IPS-15b (cell line): ENCODE measurements around the gene CST5.
"Not testable (repeated sequence)": the region's sequence is repeated elsewhere in the genome, so short reads cannot be mapped to it uniquely, and the experiment has no call there.

Experiments used
- H3K27me3 ChIP-seq: one replicate; pipeline ENCODE4 v1.6.1; 2013; ENCODE audit warnings: low read length; ENCODE audit not compliant: control insufficient read depth, insufficient read depth
- H3K36me3 ChIP-seq: one replicate; pipeline ENCODE4 v1.6.1; 2013; ENCODE audit warnings: low read length; ENCODE audit not compliant: control insufficient read depth, insufficient read depth
- H3K4me1 ChIP-seq: one replicate; pipeline ENCODE4 v1.6.1; 2013; ENCODE audit warnings: mild to moderate bottlenecking, low read length; ENCODE audit not compliant: control insufficient read depth, insufficient read depth
- H3K4me3 ChIP-seq: one replicate; pipeline ENCODE4 v1.5.1; 2013; ENCODE audit warnings: low read depth, low read length
- H3K9ac ChIP-seq: one replicate; pipeline ENCODE4 v1.6.1; 2013; ENCODE audit warnings: low read depth, mild to moderate bottlenecking, low read length
- H3K9me3 ChIP-seq: one replicate; pipeline ENCODE4 v1.6.1; 2013; ENCODE audit warnings: mild to moderate bottlenecking, low read length; ENCODE audit not compliant: control insufficient read depth, insufficient read depth

CST5 gene

DNA sequence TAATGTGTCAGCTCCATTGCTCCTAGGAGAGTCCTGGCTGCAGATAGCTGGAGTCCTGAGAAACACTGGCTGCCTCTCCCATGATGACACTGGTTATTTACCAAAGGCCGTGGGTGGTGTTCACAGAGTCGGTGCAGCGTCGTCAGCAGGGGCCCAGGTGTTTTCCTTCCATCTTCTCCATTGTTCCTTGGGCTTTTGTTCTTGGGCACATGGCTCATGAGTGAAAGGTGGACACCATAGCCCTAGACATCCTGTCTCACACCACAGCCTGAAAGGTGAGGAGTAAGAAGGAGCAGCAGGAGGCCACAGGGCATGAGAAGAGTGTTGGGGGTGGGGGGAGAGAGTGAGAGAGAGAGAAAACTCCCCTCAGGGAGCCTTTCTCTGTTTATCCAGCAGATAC, 9.1 kb downstream of the CST5 start:
- H3K9ac ChIP-seq, result no peak overlapping the region
- H3K4me1 ChIP-seq, result peaks cover 32% of the 10 kb centered on the region
- no peaks in the 10 kb centered on the region for H3K36me3 ChIP-seq
- H3K4me3 ChIP-seq, result no peak overlapping the region
- peaks cover 6% of the 10 kb centered on the region for H3K27me3 ChIP-seq
- no peaks in the 10 kb centered on the region for H3K9me3 ChIP-seq

DNA sequence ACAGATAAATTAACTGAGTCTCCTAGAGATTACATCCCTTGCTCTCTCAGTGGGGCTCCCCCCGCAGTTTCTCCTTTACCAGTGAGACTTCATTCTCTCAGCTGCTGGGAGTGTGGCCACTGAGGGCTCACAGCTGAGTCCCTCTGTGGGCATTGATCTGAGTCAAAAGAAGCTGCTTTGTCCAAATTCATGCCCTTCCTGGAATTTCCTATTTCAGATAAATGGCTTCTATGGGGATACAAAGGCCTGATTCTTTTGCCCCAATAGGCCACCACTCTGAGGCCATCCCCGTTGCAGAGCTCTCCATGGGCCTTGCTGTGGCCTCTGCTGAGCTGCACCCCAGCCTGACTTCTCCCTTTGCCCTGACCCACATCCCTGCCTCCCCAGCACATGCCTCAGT, 10.0 kb downstream of the CST5 start:
- H3K9ac ChIP-seq, result no peak overlapping the region
- H3K36me3 ChIP-seq, result no peaks in the 10 kb centered on the region
- no peak overlapping the region for H3K4me3 ChIP-seq
- H3K27me3 ChIP-seq, result peaks cover under 1% of the 10 kb centered on the region
- H3K9me3 ChIP-seq, result no peaks in the 10 kb centered on the region
- peaks cover 32% of the 10 kb centered on the region for H3K4me1 ChIP-seq

DNA sequence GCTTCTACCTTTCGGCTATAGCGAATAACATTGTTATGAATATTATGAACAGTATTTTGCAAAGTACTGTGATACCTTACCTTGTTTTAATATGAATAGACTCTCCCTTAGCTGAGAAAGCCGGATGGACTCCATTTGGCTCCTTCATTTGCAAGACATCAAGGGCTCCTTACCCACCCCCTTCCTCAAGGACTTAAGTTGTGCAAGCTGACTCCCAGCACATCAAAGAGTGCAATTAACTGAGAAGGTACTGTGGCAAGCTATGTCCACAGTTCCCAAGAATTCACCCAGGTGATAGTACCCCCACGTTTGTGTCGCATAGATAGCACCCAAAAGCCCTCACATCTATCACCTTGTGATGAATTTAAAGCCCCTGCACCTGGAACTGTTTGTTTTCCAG, 11.2 kb downstream of the CST5 start:
- Histone ChIP-seq H3K27me3 (no peaks in the 10 kb centered on the region), H3K9me3 (no peaks in the 10 kb centered on the region), H3K4me3 (no peak overlapping the region), H3K4me1 (peaks cover 32% of the 10 kb centered on the region), H3K9ac (no peak overlapping the region), H3K36me3 (no peaks in the 10 kb centered on the region)

DNA sequence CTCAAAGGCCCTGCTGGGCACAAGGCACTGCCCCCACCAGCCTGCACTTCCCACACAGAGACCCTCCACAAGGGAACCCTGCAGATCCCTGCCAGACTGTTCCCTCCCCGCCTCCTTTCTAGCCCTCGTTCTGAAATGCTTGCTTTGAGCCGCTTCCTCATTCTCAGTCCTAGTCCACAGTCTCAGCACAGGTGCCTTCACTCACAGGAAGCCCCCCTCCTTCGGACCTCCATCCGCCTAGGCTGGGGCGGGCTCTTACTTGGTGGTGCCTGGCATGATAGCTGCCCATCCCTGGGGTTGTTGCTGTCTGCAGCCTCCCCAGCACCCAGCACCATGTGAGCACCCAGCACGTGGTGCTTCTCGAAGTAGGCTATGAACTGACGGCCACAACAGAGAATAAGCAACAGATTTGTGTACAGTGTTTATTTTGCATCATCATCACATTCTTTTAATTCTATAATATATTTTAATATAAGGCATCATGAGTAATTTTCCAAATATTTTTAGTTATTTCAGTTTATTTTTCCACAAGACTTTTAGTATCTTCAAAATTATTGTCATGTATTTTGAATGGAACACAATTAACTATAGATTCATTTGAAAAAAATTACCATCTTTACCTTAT, 12.3 kb downstream of the CST5 start:
- Histone ChIP-seq H3K36me3 (no peaks in the 10 kb centered on the region), H3K4me1 (peaks cover 32% of the 10 kb centered on the region)

DNA sequence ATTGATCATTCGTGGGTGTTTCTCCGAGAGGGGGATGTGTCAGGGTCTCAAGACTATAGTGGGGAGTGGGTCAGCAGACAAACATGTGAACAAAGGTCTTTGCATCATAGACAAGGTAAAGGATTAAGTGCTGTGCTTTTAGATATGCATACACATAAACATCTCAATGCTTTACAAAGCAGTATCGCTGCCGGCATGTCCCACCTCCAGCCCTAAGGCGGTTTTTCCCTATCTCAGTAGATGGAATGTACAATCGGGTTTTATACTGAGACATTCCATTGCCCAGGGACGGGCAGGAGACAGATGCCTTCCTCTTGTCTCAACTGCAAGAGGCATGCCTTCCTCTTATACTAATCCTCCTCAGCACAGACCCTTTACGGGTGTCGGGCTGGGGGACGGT, 18.8 kb downstream of the CST5 start:
- not testable (repeated sequence) for H3K4me3 ChIP-seq, H3K27me3 ChIP-seq, H3K4me1 ChIP-seq, H3K36me3 ChIP-seq, H3K9ac ChIP-seq, H3K9me3 ChIP-seq

More for the DNA sequence above, 12.3 kb downstream of the CST5 start:
- Histone ChIP-seq H3K4me3 (no peak overlapping the region), H3K9me3 (no peaks in the 10 kb centered on the region), H3K27me3 (no peaks in the 10 kb centered on the region), H3K9ac (no peak overlapping the region)

DNA sequence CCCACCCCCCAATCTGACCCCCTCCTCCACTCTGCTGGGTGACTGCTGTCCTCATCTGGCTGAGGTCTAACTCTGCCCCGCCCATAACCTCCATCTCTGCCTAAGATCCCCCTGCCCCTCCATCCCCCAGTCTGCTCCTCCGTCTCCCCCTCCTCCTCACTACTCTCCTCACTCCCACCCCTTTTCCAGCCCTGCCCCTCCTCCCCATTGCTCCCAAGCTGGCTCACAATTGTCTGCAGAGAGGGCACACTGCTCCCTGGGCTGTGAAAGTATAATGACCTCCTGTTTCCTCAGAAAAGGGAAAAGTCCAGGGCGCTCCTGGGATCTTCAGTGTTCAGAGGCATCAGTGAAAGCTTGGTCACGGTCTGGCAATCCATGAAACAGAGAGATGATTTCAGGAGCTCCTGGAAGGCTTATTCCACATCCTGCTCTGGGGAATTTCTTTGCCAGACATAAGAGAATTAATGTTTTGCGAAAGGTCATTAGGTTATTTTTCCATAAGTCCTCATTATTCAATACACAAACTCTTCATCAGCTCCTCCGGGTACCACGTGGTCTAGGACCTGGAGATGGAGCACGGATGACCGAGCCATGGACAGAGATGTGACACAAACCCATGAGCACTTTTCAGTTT, 21.5 kb downstream of the CST5 start:
- Histone ChIP-seq H3K9me3 (no peaks in the 10 kb centered on the region), H3K36me3 (no peaks in the 10 kb centered on the region), H3K4me3 (no peak overlapping the region), H3K9ac (no peak overlapping the region), H3K4me1 (peaks cover 4% of the 10 kb centered on the region), H3K27me3 (no peaks in the 10 kb centered on the region)

DNA sequence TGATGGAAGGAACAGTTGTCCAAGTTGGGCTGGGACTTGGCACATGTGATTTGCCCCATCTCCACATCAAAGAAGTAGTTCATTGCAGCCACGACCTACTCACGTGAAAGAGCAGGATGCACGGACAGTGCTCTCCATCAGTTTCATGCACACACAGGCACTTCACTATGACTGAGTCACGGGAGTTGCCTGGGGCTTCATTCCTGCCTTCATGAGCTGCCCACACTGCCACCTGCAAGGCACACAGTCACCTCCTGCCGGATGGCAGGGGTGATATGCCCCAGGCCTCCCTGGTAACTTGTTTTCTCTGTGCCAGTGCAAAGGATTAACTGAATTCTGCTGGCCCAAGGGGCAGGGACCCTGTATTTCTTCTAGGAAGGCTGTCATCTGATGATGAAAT, 22.8 kb downstream of the CST5 start:
- Histone ChIP-seq H3K9me3 (no peaks in the 10 kb centered on the region), H3K4me1 (peaks cover 4% of the 10 kb centered on the region), H3K4me3 (no peak overlapping the region), H3K27me3 (no peaks in the 10 kb centered on the region), H3K9ac (no peak overlapping the region), H3K36me3 (no peaks in the 10 kb centered on the region)

DNA sequence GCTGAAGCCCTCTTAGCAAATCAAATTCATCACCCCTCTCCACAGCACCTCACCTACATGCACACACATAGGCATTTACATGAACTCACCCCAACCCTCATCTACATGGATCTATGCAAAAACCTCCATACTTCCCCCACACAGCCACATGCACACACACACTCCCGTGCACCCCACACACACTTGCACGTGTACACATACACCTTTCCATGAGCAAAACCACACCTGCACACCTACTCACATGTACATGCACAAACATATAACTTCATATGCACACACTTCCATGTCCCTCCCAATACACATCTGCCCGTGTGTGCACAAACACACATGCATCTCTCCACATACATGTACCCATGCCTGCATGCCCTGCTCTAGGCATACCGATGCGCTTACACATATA, 23.3 kb downstream of the CST5 start:
- peaks cover 2% of the 10 kb centered on the region for H3K4me1 ChIP-seq
- H3K9ac ChIP-seq, result no peak overlapping the region
- no peaks in the 10 kb centered on the region for H3K9me3 ChIP-seq
- H3K27me3 ChIP-seq, result no peaks in the 10 kb centered on the region
- no peaks in the 10 kb centered on the region for H3K36me3 ChIP-seq
- no peak overlapping the region for H3K4me3 ChIP-seq

DNA sequence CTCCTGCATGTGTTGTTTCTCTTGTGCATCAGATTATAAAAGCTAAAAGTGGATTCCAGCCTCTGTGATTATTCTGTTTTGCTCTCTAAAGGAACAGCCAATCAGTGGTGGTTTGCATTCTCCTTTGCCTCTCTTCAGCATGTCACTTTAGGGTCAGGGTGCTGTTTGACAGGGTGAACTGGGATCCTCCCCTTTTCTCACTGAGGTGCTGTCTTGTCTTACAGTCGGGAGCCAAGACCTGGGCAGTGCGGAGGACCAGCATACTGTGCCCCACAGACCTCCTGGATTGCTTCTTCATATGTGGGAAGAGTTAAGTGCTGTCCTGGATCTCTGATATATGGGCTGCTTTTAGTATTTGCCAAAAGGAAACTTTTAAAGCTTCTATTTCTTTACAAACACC, 37.9 kb downstream of the CST5 start:
- H3K4me3 ChIP-seq, result no peak overlapping the region

DNA sequence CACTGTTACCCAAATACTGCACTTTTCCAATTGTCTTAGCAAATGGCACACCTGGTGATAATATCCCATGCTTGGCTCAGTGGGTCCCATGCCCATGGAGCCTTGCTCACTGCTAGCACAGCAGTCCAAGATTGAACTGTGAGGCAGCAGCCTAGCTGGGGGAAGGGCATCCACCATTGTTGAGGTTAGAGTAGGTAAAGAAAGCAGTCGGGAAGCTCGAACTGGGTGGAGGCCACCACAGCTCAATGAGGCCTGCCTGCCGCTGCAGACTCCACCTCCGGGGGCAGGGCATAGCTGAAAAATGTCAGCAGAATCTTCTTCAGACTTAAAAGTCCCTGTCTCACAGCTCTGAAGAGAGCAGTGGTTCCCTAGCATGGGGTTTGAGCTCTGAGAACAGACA, 43.8 kb downstream of the CST5 start:
- Histone ChIP-seq H3K4me3 (no peak overlapping the region), H3K9me3 (no peaks in the 10 kb centered on the region), H3K9ac (no peak overlapping the region), H3K4me1 (no peaks in the 10 kb centered on the region), H3K27me3 (no peaks in the 10 kb centered on the region), H3K36me3 (no peaks in the 10 kb centered on the region)

More for the DNA sequence above, 37.9 kb downstream of the CST5 start:
- Histone ChIP-seq H3K4me1 (no peaks in the 10 kb centered on the region), H3K36me3 (no peaks in the 10 kb centered on the region), H3K9me3 (no peaks in the 10 kb centered on the region), H3K9ac (no peak overlapping the region), H3K27me3 (no peaks in the 10 kb centered on the region)

DNA sequence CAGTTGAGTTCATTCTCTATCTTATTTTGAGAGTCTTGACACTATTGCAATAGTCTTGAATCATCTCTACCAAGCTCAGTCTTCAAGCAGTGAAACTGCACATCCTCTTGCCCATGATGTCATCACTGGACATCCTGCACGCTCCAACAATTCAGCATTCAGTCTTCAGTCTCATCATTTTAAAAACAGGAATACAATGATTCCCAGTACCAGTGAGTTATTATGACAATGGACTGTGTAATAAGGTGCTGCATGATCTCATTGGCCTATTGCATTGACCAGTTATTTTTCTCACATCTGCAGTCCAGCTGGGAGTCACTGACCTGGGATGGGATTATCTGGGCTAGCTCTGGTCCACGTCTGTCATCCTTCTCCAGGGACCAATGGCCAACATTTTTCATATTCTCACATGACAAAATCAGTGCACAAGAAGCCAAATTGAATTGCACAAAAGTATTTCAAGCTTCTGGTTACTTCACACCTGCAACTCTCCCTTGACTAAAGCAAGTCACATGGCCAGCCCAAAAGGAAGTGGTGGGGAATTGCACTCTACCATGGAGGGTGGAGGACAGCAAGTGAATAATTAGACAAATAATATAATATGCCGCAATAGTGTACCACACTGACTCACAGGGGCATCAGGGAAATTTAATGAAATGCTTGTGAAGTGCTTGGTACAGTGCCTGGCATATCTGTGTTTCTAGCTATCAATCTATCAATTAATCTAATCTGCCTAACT, 46.6 kb downstream of the CST5 start:
- Histone ChIP-seq H3K4me3 (no peak overlapping the region), H3K9ac (no peak overlapping the region), H3K27me3 (no peaks in the 10 kb centered on the region), H3K9me3 (no peaks in the 10 kb centered on the region), H3K36me3 (no peaks in the 10 kb centered on the region), H3K4me1 (no peaks in the 10 kb centered on the region)

DNA sequence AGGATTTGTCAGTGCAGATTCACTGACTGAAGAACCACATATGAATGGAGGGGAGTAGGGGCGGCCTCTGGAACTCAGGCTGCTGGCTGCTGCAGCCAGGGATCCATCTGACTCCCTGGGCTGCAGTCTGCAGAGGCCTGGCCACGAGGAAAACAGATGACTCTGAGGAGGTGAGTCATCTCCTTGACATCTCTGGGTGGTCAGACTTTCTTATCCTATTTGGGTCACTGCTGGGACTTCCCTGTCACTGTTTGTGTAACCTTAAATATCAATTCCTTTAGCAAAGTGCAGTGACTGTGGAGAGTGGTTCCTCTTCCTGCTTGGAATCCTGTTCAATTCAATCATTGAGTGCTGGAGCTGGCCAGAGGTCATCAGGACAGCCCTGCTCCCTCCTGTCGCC, 47.6 kb downstream of the CST5 start:
- not testable (repeated sequence) for H3K4me3 ChIP-seq, H3K4me1 ChIP-seq, H3K9ac ChIP-seq, H3K36me3 ChIP-seq, H3K9me3 ChIP-seq, H3K27me3 ChIP-seq
